PC-9 (cell line): ENCODE results near the gene PRDM15. TPM values are rescaled to one million over a fixed set of nuclear protein-coding genes. Genes with fewer than 3 reads are reported as not detected.

Experiments
- BruUV-seq: library from RNA; stranded (reverse); fragments of 400-500 nt; replicated peaks from 2 replicates; lab custom pipeline; 2021; lab: Mats Ljungman, UMichigan
- CTCF ChIA-PET: fragments of 300-600 bp; sonication (Branson Sonifier 250); formaldehyde crosslinking; loops from one replicate; lab custom pipeline; 2022; ENCODE audit warnings: antibody characterized with exemption; lab: Charles Lee
- POLR2A ChIA-PET: fragments of 300-600 bp; sonication (Branson Sonifier 250); formaldehyde crosslinking; loops from one replicate; lab custom pipeline; 2022; ENCODE audit warnings: antibody characterized with exemption; ENCODE audit not compliant: unreplicated experiment; lab: Charles Lee
- DNase-seq, 2 experiments: peaks; one replicate each; pipeline versions ENCODE4 v3.0.0 to v3.0.0-alpha.2; 2015 to 2022; ENCODE audit warnings: mixed read lengths in 1 of 2
- H2AFZ ChIP-seq: fragments of 200-600 bp; sonication (generic); 2 replicates; pipeline ENCODE4 v1.8.1; 2017; ENCODE audit warnings: antibody characterized with exemption
- H3F3A ChIP-seq: fragments of 200-600 bp; sonication (generic); 2 replicates; pipeline ENCODE4 v1.8.1; 2017; ENCODE audit warnings: antibody characterized with exemption, mild to moderate bottlenecking, low read depth; ENCODE audit not compliant: insufficient read depth
- H3K27ac ChIP-seq: fragments of 200-600 bp; sonication (generic); 2 replicates; pipeline ENCODE4 v1.6.1; 2016; ENCODE audit warnings: mixed run types
- H3K27me3 ChIP-seq: fragments of 200-600 bp; sonication (generic); 2 replicates; pipeline ENCODE4 v1.6.1; 2016; ENCODE audit warnings: low read depth, mixed run types; ENCODE audit not compliant: insufficient read depth
- H3K36me3 ChIP-seq: fragments of 200-600 bp; sonication (generic); 2 replicates; pipeline ENCODE4 v1.6.1; 2016; ENCODE audit warnings: low read depth, mixed run types
- H3K4me1 ChIP-seq: fragments of 200-600 bp; sonication (generic); replicated peaks from 2 replicates; pipeline ENCODE4 v1.6.1; 2016; ENCODE audit warnings: mixed run types; ENCODE audit not compliant: insufficient read depth
- H3K4me2 ChIP-seq: fragments of 200-600 bp; sonication (generic); 2 replicates; pipeline ENCODE4 v1.6.1; 2017; ENCODE audit warnings: mixed run types
- H3K4me3 ChIP-seq: fragments of 200-600 bp; sonication (generic); 2 replicates; pipeline ENCODE4 v1.6.1; 2016; ENCODE audit warnings: mixed run types
- H3K79me2 ChIP-seq: fragments of 200-600 bp; sonication (generic); 2 replicates; pipeline ENCODE4 v1.6.1; 2017; ENCODE audit warnings: low read depth, mixed run types
- H3K9me2 ChIP-seq: fragments of 200-600 bp; sonication (generic); 2 replicates; pipeline ENCODE4 v1.8.1; 2017; ENCODE audit warnings: mild to moderate bottlenecking; ENCODE audit not compliant: insufficient read depth
- H3K9me3 ChIP-seq: fragments of 200-600 bp; sonication (generic); 2 replicates; pipeline ENCODE4 v1.8.1; 2016; ENCODE audit warnings: low read depth; ENCODE audit not compliant: insufficient read depth
- H4K20me1 ChIP-seq: fragments of 200-600 bp; sonication (generic); 2 replicates; pipeline ENCODE4 v1.8.1; 2017; ENCODE audit not compliant: insufficient read depth
- CTCF ChIP-seq: fragments of 200-600 bp; sonication (generic); conservative IDR thresholded peaks from 2 replicates; pipeline ENCODE4 v1.6.1; 2017; ENCODE audit warnings: mixed run types, antibody characterized with exemption, mild to moderate bottlenecking, moderate library complexity
- EZH2 ChIP-seq: fragments of 200-600 bp; sonication (generic); IDR thresholded peaks from 2 replicates; pipeline ENCODE4 v1.8.0; 2017; ENCODE audit warnings: antibody characterized with exemption, low read depth
- intact Hi-C: fragments of 100-400 bp; cut with micrococcal nuclease; formaldehyde crosslinking; loops from one replicate; pipeline ENCODE4 v1.10.0; 2022; ENCODE audit not compliant: unreplicated experiment
- total RNA-seq: library from RNA; stranded (reverse); gene quantifications from 2 replicates; pipeline ENCODE4 v1.2.3, GENCODE V29; 2021

PRDM15 gene
- total RNA-seq, 1 experiment from 2014 or later = 8.8 TPM

GRCh38 chr21:41866274-41866809 lies 12.8 kb downstream of the PRDM15 start:
- no peaks in the 10 kb centered on the region for H3F3A ChIP-seq
- CTCF ChIA-PET = no interaction called here
- BruUV-seq = no TSS peak
- H3K9me3 ChIP-seq = no peaks in the 10 kb centered on the region
- H3K4me2 ChIP-seq = no peak overlapping the region
- intact Hi-C loops = no loop called here
- no peak overlapping the region for H2AFZ ChIP-seq
- no peak for DNase-seq
- H3K36me3 ChIP-seq = no peaks in the 10 kb centered on the region
- no peaks in the 10 kb centered on the region for H3K27me3 ChIP-seq
- H4K20me1 ChIP-seq = no peaks in the 10 kb centered on the region
- H3K27ac ChIP-seq = no peak overlapping the region
- no peaks in the 10 kb centered on the region for H3K4me1 ChIP-seq
- H3K4me3 ChIP-seq = no peak overlapping the region
- no peaks in the 10 kb centered on the region for H3K79me2 ChIP-seq
- no peak for TF ChIP-seq EZH2
- no peak for TF ChIP-seq CTCF
- POLR2A ChIA-PET = no interaction called here
- H3K9me2 ChIP-seq = no peaks in the 10 kb centered on the region

GRCh38 chr21:41865002-41865777 lies 14.0 kb downstream of the PRDM15 start:
- Histone ChIP-seq H3K9me2 (no peaks in the 10 kb centered on the region), H3K4me3 (no peak overlapping the region), H2AFZ (no peak overlapping the region), H3F3A (no peaks in the 10 kb centered on the region), H3K27ac (no peak overlapping the region), H3K4me2 (no peak overlapping the region), H4K20me1 (no peaks in the 10 kb centered on the region), H3K79me2 (no peaks in the 10 kb centered on the region), H3K27me3 (no peaks in the 10 kb centered on the region), H3K9me3 (no peaks in the 10 kb centered on the region), H3K4me1 (no peaks in the 10 kb centered on the region), H3K36me3 (no peaks in the 10 kb centered on the region)
- no peak for DNase-seq
- ChIA-PET POLR2A (no interaction called here), CTCF (no interaction called here)
- TF ChIP-seq EZH2 (no peak), CTCF (no peak)
- intact Hi-C loops = no loop called here
- no TSS peak for BruUV-seq

GRCh38 chr21:41864311-41865001 lies 14.7 kb downstream of the PRDM15 start:
- no peaks in the 10 kb centered on the region for H3K79me2 ChIP-seq
- no peak overlapping the region for H2AFZ ChIP-seq
- no peak overlapping the region for H3K27ac ChIP-seq
- H3K9me2 ChIP-seq = no peaks in the 10 kb centered on the region
- no peaks in the 10 kb centered on the region for H3F3A ChIP-seq
- no peaks in the 10 kb centered on the region for H3K36me3 ChIP-seq
- no peaks in the 10 kb centered on the region for H3K4me1 ChIP-seq
- intact Hi-C loops = no loop called here
- H4K20me1 ChIP-seq = no peaks in the 10 kb centered on the region
- no peaks in the 10 kb centered on the region for H3K27me3 ChIP-seq
- H3K9me3 ChIP-seq = no peaks in the 10 kb centered on the region
- ChIA-PET CTCF (no interaction called here), POLR2A (no interaction called here)
- no peak overlapping the region for H3K4me3 ChIP-seq
- no peak for TF ChIP-seq CTCF
- no peak for TF ChIP-seq EZH2
- BruUV-seq = no TSS peak
- no peak overlapping the region for H3K4me2 ChIP-seq
- no peak for DNase-seq
